ENCODE measurements around the gene IMMP2L.

The IMMP2L gene

DNA sequence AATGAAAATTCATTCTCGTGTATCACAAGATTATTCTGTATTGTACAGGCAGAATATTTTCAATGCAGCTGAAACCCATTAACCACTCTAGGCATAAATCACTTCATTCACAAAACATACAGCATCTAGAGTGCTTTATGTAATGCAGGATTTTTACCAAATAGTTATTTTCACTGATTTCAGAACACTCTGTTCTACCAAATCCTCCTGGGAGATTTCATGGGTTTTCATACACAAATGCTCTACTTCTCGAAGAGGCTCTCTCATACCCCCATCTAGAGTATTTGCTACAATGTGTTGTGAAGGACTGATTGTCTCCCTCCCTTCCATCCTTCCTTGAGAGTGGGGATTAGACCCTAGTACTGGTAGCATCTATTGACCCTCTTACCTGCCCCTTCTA, 680.6 kb downstream of the IMMP2L start:
- no peak for DNase-seq

GRCh38 chr7:110880971-110881370, 681.3 kb downstream of the IMMP2L start:
- no peak for DNase-seq

- no peak for DNase-seq
Observed at GRCh38 chr7:110877016-110877415, 685.3 kb downstream of the IMMP2L start.

- no peak for DNase-seq
Observed at GRCh38 chr7:110875346-110875745, 686.9 kb downstream of the IMMP2L start.

GRCh38 chr7:110871856-110872255, 690.4 kb downstream of the IMMP2L start:
- no peak for DNase-seq

- no peak for DNase-seq
Observed at GRCh38 chr7:110870926-110871325, 691.4 kb downstream of the IMMP2L start.

DNA sequence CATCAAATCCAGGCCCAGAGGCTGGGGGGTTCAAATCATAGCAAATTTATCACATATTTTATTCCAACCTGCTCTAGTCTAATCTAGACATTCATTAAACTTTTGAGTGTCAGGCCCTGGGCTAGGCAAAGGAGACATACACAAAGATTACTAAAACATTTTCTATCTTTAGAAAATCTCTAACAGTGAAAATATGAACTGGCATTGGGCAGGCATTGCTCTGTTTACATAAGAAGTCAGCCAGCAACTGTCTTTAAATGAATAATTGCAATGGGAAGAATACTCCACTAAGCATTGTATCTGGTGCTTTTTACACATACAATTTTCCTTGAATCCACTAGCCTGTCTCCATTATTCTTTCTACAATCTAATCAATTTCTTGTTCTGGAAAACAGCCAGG, 693.8 kb downstream of the IMMP2L start:
- no peak for DNase-seq

- DNase-seq = no peak
Observed at GRCh38 chr7:110867771-110868170, 694.5 kb downstream of the IMMP2L start.

- DNase-seq = no peak
Observed at GRCh38 chr7:110863258-110863657, 699.0 kb downstream of the IMMP2L start.

DNA sequence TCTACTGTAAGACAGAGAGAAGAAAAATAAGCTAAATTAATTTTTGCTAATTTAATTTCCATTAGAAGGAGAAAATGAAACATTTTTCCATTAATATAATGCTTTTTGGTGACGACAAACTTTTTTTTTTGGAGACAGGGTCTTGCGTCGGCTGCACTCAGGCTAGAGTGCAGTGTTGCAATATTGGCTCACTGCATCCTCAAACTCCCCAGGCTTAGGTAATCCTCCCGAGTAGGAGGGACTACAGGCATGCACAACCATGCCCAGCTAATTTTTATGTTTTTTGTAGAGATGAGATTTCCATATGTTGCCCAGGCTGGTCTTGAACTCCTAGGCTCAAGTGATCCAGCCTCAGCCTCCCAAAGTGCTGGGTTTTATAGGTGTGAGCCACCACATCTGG, 701.1 kb downstream of the IMMP2L start:
- DNase-seq = no peak

DNA sequence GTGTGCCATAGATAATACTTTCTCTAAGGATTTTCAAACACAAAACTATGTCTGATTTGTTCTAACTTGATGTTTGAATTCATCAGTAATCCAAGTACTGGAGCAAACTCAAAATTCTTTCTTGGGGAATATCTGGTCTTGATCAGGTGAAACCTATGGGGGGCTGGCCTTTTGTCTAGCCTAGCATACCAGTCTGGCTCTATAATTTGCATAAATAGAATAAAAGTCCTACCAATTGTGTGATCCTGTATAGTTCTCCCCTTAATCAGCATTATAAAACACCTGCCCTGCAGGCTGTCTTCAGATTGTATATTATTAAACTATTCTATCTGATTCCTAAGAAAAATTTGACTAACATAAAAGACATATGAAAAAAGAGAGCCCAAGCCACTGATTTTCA, 705.2 kb downstream of the IMMP2L start:
- DNase-seq = no peak

GRCh38 chr7:110856704-110857103, 705.6 kb downstream of the IMMP2L start:
- no peak for DNase-seq

DNA sequence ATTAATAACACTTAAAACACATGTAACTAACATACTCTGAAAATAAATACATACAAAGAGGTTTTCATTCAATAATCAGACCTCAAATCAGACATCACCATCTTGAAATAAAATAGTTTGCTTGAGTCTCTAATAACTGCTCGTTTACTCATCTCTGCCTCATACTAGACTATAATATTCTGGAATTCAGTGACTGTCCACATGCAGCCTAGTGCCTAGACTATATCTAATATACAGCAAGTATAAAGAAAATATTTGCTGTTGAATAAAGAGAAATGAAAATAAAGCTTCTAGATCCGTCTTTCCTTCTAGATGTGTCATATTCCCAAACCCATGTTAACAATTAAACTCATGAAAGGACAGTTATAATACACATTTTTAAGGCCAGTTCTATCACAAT, 707.6 kb downstream of the IMMP2L start:
- no peak for DNase-seq

GRCh38 chr7:110854166-110854565, 708.1 kb downstream of the IMMP2L start:
- DNase-seq = no peak

DNA sequence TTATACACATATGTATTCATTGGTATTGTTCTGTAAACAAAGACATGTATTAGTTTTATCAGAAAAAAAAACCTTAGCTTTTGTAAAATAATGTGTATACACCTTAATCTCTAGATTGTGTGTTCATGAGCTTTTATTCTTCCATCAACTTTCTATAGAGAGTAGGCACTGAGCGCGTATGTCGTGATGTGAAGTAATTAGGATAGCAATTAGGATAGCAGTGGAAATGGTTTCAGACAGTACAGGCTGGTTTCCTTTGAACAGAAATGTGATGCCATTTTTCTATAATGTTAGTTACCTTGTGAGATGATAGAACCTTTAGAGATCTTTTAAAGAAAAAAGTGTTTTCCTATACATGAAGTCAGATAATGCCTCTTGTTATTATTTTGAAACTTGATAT, 709.0 kb downstream of the IMMP2L start:
- DNase-seq = no peak

DNA sequence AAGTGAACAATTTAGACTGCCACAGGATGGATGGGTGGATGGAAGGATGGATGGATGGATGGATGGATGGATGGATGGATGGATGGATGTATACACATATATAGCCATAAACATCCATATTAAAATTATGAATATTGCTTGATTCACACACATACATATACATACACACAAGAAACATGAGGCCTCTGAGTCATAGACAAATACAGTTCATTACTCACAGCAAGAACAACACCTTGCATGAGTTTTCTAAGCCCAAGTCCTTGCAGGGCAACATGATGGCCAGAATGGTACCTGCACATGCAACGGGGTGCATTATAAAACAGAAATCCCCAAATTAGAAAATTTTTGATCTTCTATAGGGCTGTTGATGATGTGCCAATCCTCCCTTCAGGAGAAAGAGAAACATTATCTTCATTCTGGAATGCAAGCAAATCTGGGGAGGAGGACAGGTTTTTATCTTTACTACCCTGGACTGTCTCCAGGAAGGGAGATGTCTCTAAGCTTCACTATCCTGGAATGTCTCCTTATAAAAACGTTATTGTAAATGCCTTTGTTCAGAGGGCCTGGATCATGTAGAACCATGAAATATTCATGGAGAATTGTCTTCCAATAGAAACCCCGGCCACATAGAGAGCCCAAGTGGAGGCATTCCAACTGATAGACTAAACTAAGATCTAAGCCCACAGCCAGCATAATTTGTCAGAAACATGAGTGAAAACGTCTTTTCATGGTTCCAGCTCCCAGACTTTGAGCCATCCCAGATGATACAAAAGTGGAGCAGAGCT, 709.9 kb downstream of the IMMP2L start:
- DNase-seq = no peak

GRCh38 chr7:110850224-110850623, 712.1 kb downstream of the IMMP2L start:
- no peak for DNase-seq

GRCh38 chr7:110842796-110843195, 719.5 kb downstream of the IMMP2L start:
- DNase-seq = no peak

- DNase-seq = peak in 1 of 58 donors; percentile 2
Observed at GRCh38 chr7:110841840-110842545, 720.3 kb downstream of the IMMP2L start.

- peak in 3 of 58 donors; percentile 0 to 5 (median 1) for DNase-seq
Observed at GRCh38 chr7:110839866-110840265, 722.4 kb downstream of the IMMP2L start.

- DNase-seq = no peak
Observed at GRCh38 chr7:110835849-110836248, 726.4 kb downstream of the IMMP2L start.

GRCh38 chr7:110835218-110835617, 727.1 kb downstream of the IMMP2L start:
- DNase-seq = no peak

DNA sequence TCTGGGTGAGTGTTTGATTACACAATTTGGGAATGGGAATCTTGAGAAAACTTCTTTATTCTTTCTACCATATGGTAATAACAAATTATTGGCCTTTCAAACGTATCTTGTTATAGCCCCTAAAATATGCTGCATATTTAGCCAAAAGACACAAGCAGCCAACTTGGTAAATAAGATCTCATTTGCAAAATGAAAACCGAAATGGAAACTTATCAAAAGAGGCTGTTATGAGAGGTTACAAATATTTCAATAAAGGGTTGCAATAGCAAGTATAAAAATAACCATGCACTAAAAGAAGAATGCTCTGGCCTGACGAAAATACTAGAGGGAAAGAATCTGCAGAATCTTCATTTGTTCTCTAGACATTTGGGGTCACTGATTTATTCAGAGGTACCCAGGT, 730.9 kb downstream of the IMMP2L start:
- DNase-seq = no peak
